Liver (tissue), 9 donors: ENCODE results near the gene HHIPL1. TPM values are rescaled to one million over a fixed set of nuclear protein-coding genes. Genes with fewer than 3 reads are reported as not detected.

ENCODE experiments used
- DNase-seq: peaks from one replicate; pipeline ENCODE4 v3.0.0-alpha.2; 2017; ENCODE audit warnings: low spot score
- H3K27ac ChIP-seq, 2 donors: one replicate each; pipeline ENCODE4 v1.7.0; 2013; ENCODE audit warnings: inconsistent platforms in 2 of 2, low read length in 2 of 2, control low read depth in 1 of 2, low read depth in 1 of 2, mild to moderate bottlenecking in 1 of 2
- H3K27me3 ChIP-seq, 4 donors: one replicate each; pipeline versions ENCODE4 v1.6.1 to v1.7.0; 2013; ENCODE audit warnings: low read length in 3 of 4, inconsistent platforms in 1 of 4, mild to moderate bottlenecking in 1 of 4, moderate library complexity in 1 of 4; ENCODE audit not compliant: control insufficient read depth in 4 of 4, insufficient read depth in 4 of 4
- H3K36me3 ChIP-seq, 4 donors: one replicate each; pipeline versions ENCODE4 v1.6.1 to v1.7.0; 2013; ENCODE audit warnings: low read length in 3 of 4, mild to moderate bottlenecking in 3 of 4, low read depth in 1 of 4, moderate library complexity in 1 of 4; ENCODE audit not compliant: control insufficient read depth in 4 of 4, insufficient read depth in 3 of 4
- H3K4me1 ChIP-seq, 4 donors: one replicate each; pipeline versions ENCODE4 v1.6.1 to v1.7.0; 2013; ENCODE audit warnings: low read length in 3 of 4, mild to moderate bottlenecking in 3 of 4, moderate library complexity in 1 of 4; ENCODE audit not compliant: control insufficient read depth in 4 of 4, insufficient read depth in 4 of 4
- H3K4me3 ChIP-seq, 3 donors: one replicate each; pipeline versions ENCODE4 v1.6.1 to v1.7.0; 2013; ENCODE audit warnings: low read length in 3 of 3, control low read depth in 1 of 3, low read depth in 1 of 3, mild to moderate bottlenecking in 1 of 3
- H3K9ac ChIP-seq, 2 donors: one replicate each; pipeline ENCODE4 v1.7.0; 2013; ENCODE audit warnings: low read length in 2 of 2, mild to moderate bottlenecking in 2 of 2, moderate library complexity in 2 of 2, control low read depth in 1 of 2, low read depth in 1 of 2
- H3K9me3 ChIP-seq, 4 donors: one replicate each; pipeline versions ENCODE4 v1.6.1 to v1.7.0; 2013; ENCODE audit warnings: low read length in 3 of 4; ENCODE audit not compliant: control insufficient read depth in 4 of 4
- EGR1 ChIP-seq, 2 donors: IDR thresholded peaks; 2 replicates each; pipeline ENCODE4 v1.6.1; 2016 to 2018; ENCODE audit warnings: antibody characterized with exemption in 2 of 2, low read depth in 2 of 2
- FOXA1 ChIP-seq: IDR thresholded peaks from 2 replicates; pipeline ENCODE4 v1.6.1; 2016; ENCODE audit warnings: antibody characterized with exemption
- FOXA2 ChIP-seq: IDR thresholded peaks from 2 replicates; pipeline ENCODE4 v1.6.1; 2016; ENCODE audit warnings: antibody characterized with exemption
- GABPA ChIP-seq, 2 donors: IDR thresholded peaks in 1 of 2; conservative IDR thresholded peaks in 1 of 2; 2 replicates each; pipeline ENCODE4 v1.6.1; 2016; ENCODE audit warnings: antibody characterized with exemption in 2 of 2, mild to moderate bottlenecking in 1 of 2, moderate library complexity in 1 of 2
- HNF4G ChIP-seq: IDR thresholded peaks from 2 replicates; pipeline ENCODE4 v1.6.1; 2016; ENCODE audit warnings: antibody characterized with exemption
- NR2F2 ChIP-seq: IDR thresholded peaks from 2 replicates; pipeline ENCODE4 v1.6.1; 2016; ENCODE audit warnings: antibody characterized with exemption
- RAD21 ChIP-seq, 2 donors: IDR thresholded peaks; 2 replicates each; pipeline ENCODE4 v1.6.1; 2016; ENCODE audit warnings: antibody characterized with exemption in 2 of 2, mild to moderate bottlenecking in 2 of 2
- RXRA ChIP-seq, 2 donors: IDR thresholded peaks; 2 replicates each; pipeline ENCODE4 v1.6.1; 2017 to 2018; ENCODE audit warnings: antibody characterized with exemption in 2 of 2, mild to moderate bottlenecking in 1 of 2
- SP1 ChIP-seq: IDR thresholded peaks from 2 replicates; pipeline ENCODE4 v1.6.1; 2018; ENCODE audit warnings: antibody characterized with exemption, mild to moderate bottlenecking
- TAF1 ChIP-seq: conservative IDR thresholded peaks from 2 replicates; pipeline ENCODE4 v1.6.1; 2016; ENCODE audit warnings: antibody characterized with exemption, mild to moderate bottlenecking
- YY1 ChIP-seq: IDR thresholded peaks from 2 replicates; pipeline ENCODE4 v1.6.1; 2016; ENCODE audit warnings: antibody characterized with exemption, mild to moderate bottlenecking
- WGBS: extraction: QIAGEN DNeasy Blood & Tissue Kit; methylation state at CpG from one replicate; pipeline ENCODE4 v1.1.7; 2013; 5-methylcytosine and 5-hydroxymethylcytosine counted together
- polyA plus RNA-seq, 2 donors: library from polyadenylated mRNA; stranded (reverse) in 1 of 2; unstranded in 1 of 2; fragments of 200-250 nt in 1 of 2; fragments of >200 nt in 1 of 2; fragmentation: Nextera tagmentation in 1 of 2; extraction: Ambion mirVana in 1 of 2; gene quantifications; one replicate each; pipeline versions ENCODE4 v1.2.1 to v1.2.3, GENCODE V29; 2013 to 2015
- total RNA-seq, 2 donors: library from RNA; depleted of rRNA; stranded (reverse); fragments of >200 nt; gene quantifications; one replicate each; pipeline ENCODE4 v1.2.3, GENCODE V29; 2014
- TF ChIP-seq, protein P1 (sequence below): IDR thresholded peaks from 2 replicates; pipeline ENCODE4 v1.6.1; 2016; ENCODE audit warnings: antibody characterized with exemption, mild to moderate bottlenecking
- TF ChIP-seq, protein P2 (sequence below): fragments of 150-350 bp; IDR thresholded peaks from 2 replicates; pipeline ENCODE4 v1.5.1; 2017; ENCODE audit warnings: improper control_type of control experiment, low read depth, low read length; ENCODE audit not compliant: missing input control
- TF ChIP-seq, protein P3 (sequence below): IDR thresholded peaks from 2 replicates; pipeline ENCODE4 v1.6.1; 2016; ENCODE audit warnings: antibody characterized with exemption
- TF ChIP-seq, protein P4 (sequence below): IDR thresholded peaks from 2 replicates; pipeline ENCODE4 v1.6.1; 2016; ENCODE audit warnings: antibody characterized with exemption
- TF ChIP-seq, protein P5 (sequence below): IDR thresholded peaks from 2 replicates; pipeline ENCODE4 v1.6.1; 2016; ENCODE audit warnings: antibody characterized with exemption
- donor health status: healthy.
- donor health status: healthy.
- donor health status: healthy.
- donor health status: healthy.
- donor health status: healthy.

Gene HHIPL1
- total and polyA plus RNA-seq, 4 donors, result 0.96 to 1.7 (median 1.0) TPM

DNA sequence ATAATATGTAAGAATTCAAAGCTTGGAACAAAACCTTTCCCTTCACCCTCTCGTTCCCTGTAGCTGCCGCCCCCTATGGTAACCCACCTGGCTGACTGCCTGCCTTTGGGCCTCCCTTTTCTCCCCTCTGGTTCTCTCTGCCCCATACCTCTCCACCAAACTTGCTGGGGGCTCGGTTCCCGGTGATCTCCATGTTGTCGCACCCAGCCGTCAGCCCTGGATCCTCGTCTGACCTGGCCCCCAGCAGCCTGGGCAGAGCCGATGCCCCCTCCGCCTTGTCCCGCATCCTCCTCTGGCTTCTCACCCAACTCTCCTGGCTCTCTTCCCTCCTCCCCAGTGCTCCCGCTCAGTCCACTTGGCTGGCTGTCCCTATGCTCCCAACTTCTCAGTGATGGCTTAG lies 43.7 kb downstream of the HHIPL1 start:
- 87% methylated on average over 11 of the region's 11 CpGs for WGBS
- no peak for TF ChIP-seq HNF4G
- TF ChIP-seq NR2F2, result no peak
- no peak for TF ChIP-seq RXRA (IDR thresholded peaks at IDR 0.05)
- TF ChIP-seq RAD21 (IDR thresholded peaks at IDR 0.05), result no peak
- TF ChIP-seq, protein P1, sequence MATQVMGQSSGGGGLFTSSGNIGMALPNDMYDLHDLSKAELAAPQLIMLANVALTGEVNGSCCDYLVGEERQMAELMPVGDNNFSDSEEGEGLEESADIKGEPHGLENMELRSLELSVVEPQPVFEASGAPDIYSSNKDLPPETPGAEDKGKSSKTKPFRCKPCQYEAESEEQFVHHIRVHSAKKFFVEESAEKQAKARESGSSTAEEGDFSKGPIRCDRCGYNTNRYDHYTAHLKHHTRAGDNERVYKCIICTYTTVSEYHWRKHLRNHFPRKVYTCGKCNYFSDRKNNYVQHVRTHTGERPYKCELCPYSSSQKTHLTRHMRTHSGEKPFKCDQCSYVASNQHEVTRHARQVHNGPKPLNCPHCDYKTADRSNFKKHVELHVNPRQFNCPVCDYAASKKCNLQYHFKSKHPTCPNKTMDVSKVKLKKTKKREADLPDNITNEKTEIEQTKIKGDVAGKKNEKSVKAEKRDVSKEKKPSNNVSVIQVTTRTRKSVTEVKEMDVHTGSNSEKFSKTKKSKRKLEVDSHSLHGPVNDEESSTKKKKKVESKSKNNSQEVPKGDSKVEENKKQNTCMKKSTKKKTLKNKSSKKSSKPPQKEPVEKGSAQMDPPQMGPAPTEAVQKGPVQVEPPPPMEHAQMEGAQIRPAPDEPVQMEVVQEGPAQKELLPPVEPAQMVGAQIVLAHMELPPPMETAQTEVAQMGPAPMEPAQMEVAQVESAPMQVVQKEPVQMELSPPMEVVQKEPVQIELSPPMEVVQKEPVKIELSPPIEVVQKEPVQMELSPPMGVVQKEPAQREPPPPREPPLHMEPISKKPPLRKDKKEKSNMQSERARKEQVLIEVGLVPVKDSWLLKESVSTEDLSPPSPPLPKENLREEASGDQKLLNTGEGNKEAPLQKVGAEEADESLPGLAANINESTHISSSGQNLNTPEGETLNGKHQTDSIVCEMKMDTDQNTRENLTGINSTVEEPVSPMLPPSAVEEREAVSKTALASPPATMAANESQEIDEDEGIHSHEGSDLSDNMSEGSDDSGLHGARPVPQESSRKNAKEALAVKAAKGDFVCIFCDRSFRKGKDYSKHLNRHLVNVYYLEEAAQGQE, result no peak
- TF ChIP-seq SP1, result no peak
- TF ChIP-seq, protein P2, sequence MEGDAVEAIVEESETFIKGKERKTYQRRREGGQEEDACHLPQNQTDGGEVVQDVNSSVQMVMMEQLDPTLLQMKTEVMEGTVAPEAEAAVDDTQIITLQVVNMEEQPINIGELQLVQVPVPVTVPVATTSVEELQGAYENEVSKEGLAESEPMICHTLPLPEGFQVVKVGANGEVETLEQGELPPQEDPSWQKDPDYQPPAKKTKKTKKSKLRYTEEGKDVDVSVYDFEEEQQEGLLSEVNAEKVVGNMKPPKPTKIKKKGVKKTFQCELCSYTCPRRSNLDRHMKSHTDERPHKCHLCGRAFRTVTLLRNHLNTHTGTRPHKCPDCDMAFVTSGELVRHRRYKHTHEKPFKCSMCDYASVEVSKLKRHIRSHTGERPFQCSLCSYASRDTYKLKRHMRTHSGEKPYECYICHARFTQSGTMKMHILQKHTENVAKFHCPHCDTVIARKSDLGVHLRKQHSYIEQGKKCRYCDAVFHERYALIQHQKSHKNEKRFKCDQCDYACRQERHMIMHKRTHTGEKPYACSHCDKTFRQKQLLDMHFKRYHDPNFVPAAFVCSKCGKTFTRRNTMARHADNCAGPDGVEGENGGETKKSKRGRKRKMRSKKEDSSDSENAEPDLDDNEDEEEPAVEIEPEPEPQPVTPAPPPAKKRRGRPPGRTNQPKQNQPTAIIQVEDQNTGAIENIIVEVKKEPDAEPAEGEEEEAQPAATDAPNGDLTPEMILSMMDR, result no peak
- TF ChIP-seq EGR1 (IDR thresholded peaks at IDR 0.05; ENCODE audit: low read depth in 2 of 2), result no peak
- TF ChIP-seq YY1, result no peak
- TF ChIP-seq, protein P3, sequence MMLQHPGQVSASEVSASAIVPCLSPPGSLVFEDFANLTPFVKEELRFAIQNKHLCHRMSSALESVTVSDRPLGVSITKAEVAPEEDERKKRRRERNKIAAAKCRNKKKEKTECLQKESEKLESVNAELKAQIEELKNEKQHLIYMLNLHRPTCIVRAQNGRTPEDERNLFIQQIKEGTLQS, result no peak
- TF ChIP-seq TAF1, result no peak
- no peak for TF ChIP-seq FOXA2
- TF ChIP-seq, protein P4, sequence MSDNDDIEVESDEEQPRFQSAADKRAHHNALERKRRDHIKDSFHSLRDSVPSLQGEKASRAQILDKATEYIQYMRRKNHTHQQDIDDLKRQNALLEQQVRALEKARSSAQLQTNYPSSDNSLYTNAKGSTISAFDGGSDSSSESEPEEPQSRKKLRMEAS, result no peak
- no peak for TF ChIP-seq FOXA1
- TF ChIP-seq, protein P5, sequence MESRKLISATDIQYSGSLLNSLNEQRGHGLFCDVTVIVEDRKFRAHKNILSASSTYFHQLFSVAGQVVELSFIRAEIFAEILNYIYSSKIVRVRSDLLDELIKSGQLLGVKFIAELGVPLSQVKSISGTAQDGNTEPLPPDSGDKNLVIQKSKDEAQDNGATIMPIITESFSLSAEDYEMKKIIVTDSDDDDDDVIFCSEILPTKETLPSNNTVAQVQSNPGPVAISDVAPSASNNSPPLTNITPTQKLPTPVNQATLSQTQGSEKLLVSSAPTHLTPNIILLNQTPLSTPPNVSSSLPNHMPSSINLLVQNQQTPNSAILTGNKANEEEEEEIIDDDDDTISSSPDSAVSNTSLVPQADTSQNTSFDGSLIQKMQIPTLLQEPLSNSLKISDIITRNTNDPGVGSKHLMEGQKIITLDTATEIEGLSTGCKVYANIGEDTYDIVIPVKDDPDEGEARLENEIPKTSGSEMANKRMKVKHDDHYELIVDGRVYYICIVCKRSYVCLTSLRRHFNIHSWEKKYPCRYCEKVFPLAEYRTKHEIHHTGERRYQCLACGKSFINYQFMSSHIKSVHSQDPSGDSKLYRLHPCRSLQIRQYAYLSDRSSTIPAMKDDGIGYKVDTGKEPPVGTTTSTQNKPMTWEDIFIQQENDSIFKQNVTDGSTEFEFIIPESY, result no peak
- no peak for TF ChIP-seq GABPA (IDR thresholded peaks at IDR 0.05 in 1 of 2, conservative IDR thresholded peaks at IDR 0.05 in 1 of 2)
- DNase-seq, result peak; percentile 14

More for the DNA sequence above, 43.7 kb downstream of the HHIPL1 start:
- Histone ChIP-seq H3K4me3 (no peak overlapping the region), H3K27ac (no peak overlapping the region), H3K27me3 (no peaks in the 10 kb centered on the region), H3K4me1 (peaks cover 2 to 6% (median 3%) of the 10 kb centered on the region in 4 donors), H3K9me3 (no peaks in the 10 kb centered on the region), H3K9ac (no peak overlapping the region), H3K36me3 (no peaks in the 10 kb centered on the region)
